Activated CD4-positive, alpha-beta T cell treated with anti-CD3 and anti-CD28 coated beads for 36 hours (primary cell): ENCODE measurements around the gene RPL41. TPM values are rescaled to one million over a fixed set of nuclear protein-coding genes. Genes with fewer than 3 reads are reported as not detected.
"Not testable (repeated sequence)": the region's sequence is repeated elsewhere in the genome, so short reads cannot be mapped to it uniquely, and the experiment has no call there.

Source experiments
- ATAC-seq: fragments of 200-7000 bp; cut with Tn5 transposase; one replicate; pipeline ENCODE4 v1.10.0; 2021; ENCODE audit warnings: mild to moderate bottlenecking, moderate library complexity
- CTCF ChIA-PET: fragments of 350-600 bp; sonication (Branson Sonifier 250); formaldehyde crosslinking; loops from one replicate; lab custom pipeline; 2021; ENCODE audit warnings: antibody characterized with exemption; lab: Charles Lee
- POLR2A ChIA-PET: fragments of 350-600 bp; sonication (Branson Sonifier 250); formaldehyde crosslinking; loops from one replicate; lab custom pipeline; 2021; ENCODE audit warnings: antibody characterized with exemption, inconsistent platforms; lab: Charles Lee
- DNase-seq: peaks from one replicate; pipeline ENCODE4 v3.0.0-alpha.2; 2020
- H3K27ac Mint-ChIP-seq: one replicate; pipeline ENCODE4 v1.8.0; 2021; ENCODE audit warnings: mixed read lengths
- H3K27me3 Mint-ChIP-seq: one replicate; pipeline ENCODE4 v1.8.0; 2021; ENCODE audit warnings: mixed read lengths
- H3K36me3 Mint-ChIP-seq: one replicate; pipeline ENCODE4 v1.8.0; 2021; ENCODE audit warnings: low read depth, mixed read lengths
- H3K4me1 Mint-ChIP-seq: one replicate; pipeline ENCODE4 v1.8.0; 2021; ENCODE audit warnings: mixed read lengths
- H3K4me3 Mint-ChIP-seq: one replicate; pipeline ENCODE4 v1.8.0; 2021; ENCODE audit warnings: mild to moderate bottlenecking, moderate library complexity, mixed read lengths
- H3K9me3 Mint-ChIP-seq: one replicate; pipeline ENCODE4 v1.8.0; 2021; ENCODE audit warnings: low read depth, mixed read lengths
- intact Hi-C, 2 experiments: fragments of 100-400 bp; cut with DNase I in 1 of 2; cut with micrococcal nuclease in 1 of 2; formaldehyde crosslinking; loops; one replicate each; pipeline versions ENCODE4 v1.14.2 to v1.15.1; 2022 to 2024; cut with DNase I, micrococcal nuclease
- total RNA-seq, 2 experiments: library from RNA; stranded (reverse); gene quantifications; one replicate each; pipeline ENCODE4 v1.2.3, GENCODE V29; 2021

The RPL41 gene
- total RNA-seq, 2 experiments from 2014 or later = 5,101 to 9,949 TPM

- DNase-seq = no peak
- no peak for ATAC-seq
- no peaks in the 10 kb centered on the region for H3K27me3 Mint-ChIP-seq
- H3K4me1 Mint-ChIP-seq = peaks cover 29% of the 10 kb centered on the region
- CTCF ChIA-PET = interaction anchor here (0.6 to 2.0 kb wide), 2 partner anchors 34 to 45 kb away, joined by 3 to 8 read pairs; no protein-coding TSS in a partner anchor
- no peaks in the 10 kb centered on the region for H3K9me3 Mint-ChIP-seq
- intact Hi-C loops = loop anchor here (2.0 to 10.0 kb wide), 4 partner anchors 34 to 931 kb away; partner anchors contain the start of genes NAB2 (in 1 of the 2), PYM1 (in 1 of the 2), SMARCC2 (in 1 of the 2) and STAT2 (in 1 of the 2)
- peaks cover 18% of the 10 kb centered on the region for H3K36me3 Mint-ChIP-seq
- H3K4me3 Mint-ChIP-seq = peak overlapping the region; percentile 88
- peak overlapping the region; percentile 99 for H3K27ac Mint-ChIP-seq
- POLR2A ChIA-PET = no interaction called here
Observed at GRCh38 chr12:56153678-56154065, 37.2 kb downstream of the RPL41 start.

GRCh38 chr12:56154246-56154771 lies 37.9 kb downstream of the RPL41 start:
- no peak overlapping the region for H3K4me3 Mint-ChIP-seq
- no peak overlapping the region for H3K27ac Mint-ChIP-seq
- intact Hi-C loops = loop anchor here (5.0 to 10.0 kb wide), 2 partner anchors 33 to 930 kb away; partner anchors contain the start of genes NAB2 (in 1 of the 2) and SMARCC2 (in 1 of the 2)

GRCh38 chr12:56154818-56155217 lies 38.4 kb downstream of the RPL41 start:
- CTCF ChIA-PET = interaction anchor here (0.5 to 2.0 kb wide), 4 partner anchors 22 to 35 kb away, joined by 3 to 8 read pairs (median 5); partner anchors contain the start of gene ESYT1
- H3K27me3 Mint-ChIP-seq = no peaks in the 10 kb centered on the region
- no peak overlapping the region for H3K27ac Mint-ChIP-seq
- no peak overlapping the region for H3K4me3 Mint-ChIP-seq
- no peaks in the 10 kb centered on the region for H3K9me3 Mint-ChIP-seq
- DNase-seq (no peak), ATAC-seq (no peak)
- intact Hi-C loops = loop anchor here (5.0 to 10.0 kb wide), 2 partner anchors 32 to 930 kb away; partner anchors contain the start of genes NAB2 (in 1 of the 2) and SMARCC2 (in 1 of the 2)
- H3K36me3 Mint-ChIP-seq = peaks cover 30% of the 10 kb centered on the region
- peaks cover 30% of the 10 kb centered on the region for H3K4me1 Mint-ChIP-seq
- POLR2A ChIA-PET = interaction anchor here (0.8 to 1.2 kb wide), 2 partner anchors 27 to 37 kb away, joined by 3 to 4 read pairs; partner anchors contain the start of genes ESYT1 and ZC3H10

More at GRCh38 chr12:56154246-56154771, 37.9 kb downstream of the RPL41 start:
- POLR2A ChIA-PET = interaction anchor here (0.8 kb wide), 1 partner anchor 36 kb away, joined by 3 read pairs; the partner anchor contains the start of gene ZC3H10
- no peaks in the 10 kb centered on the region for H3K9me3 Mint-ChIP-seq
- H3K4me1 Mint-ChIP-seq = peaks cover 29% of the 10 kb centered on the region
- ATAC-seq (no peak), DNase-seq (no peak)
- no peaks in the 10 kb centered on the region for H3K27me3 Mint-ChIP-seq
- CTCF ChIA-PET = interaction anchor here (0.5 to 2.0 kb wide), 5 partner anchors 22 to 45 kb away, joined by 3 to 8 read pairs (median 3); partner anchors contain the start of gene ESYT1
- H3K36me3 Mint-ChIP-seq = peaks cover 24% of the 10 kb centered on the region

DNA sequence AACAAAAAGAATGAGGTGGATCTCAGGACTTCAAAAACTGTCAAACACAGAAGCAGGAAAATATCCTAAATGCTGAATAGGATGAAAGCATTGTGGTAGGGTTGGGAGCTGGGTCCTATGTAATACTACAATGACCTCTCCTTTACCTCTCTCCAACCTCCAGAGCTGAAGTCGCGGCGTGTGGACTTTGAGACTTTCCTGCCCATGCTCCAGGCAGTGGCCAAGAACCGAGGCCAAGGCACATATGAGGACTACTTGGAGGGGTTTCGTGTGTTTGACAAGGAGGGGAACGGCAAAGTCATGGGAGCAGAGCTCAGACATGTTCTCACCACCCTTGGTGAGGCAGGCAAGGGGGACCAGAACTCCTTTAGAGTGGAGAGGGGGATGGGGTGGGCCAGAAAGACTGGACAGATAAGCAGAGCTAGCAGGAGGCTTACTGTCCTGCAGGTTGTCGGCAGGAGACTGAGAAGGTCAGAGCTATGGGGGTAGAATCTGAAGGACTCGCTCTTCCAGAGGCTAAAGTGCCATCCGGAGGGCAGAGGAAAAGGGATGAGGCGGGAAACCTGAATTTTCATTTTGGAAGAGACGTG lies 38.9 kb downstream of the RPL41 start:
- DNase-seq = no peak
- no peak for ATAC-seq
- POLR2A ChIA-PET = interaction anchor here (1.2 kb wide), 1 partner anchor 28 kb away, joined by 4 read pairs; the partner anchor contains the start of gene ESYT1
- no peaks in the 10 kb centered on the region for H3K9me3 Mint-ChIP-seq
- H3K4me3 Mint-ChIP-seq = no peak overlapping the region
- H3K27ac Mint-ChIP-seq = no peak overlapping the region
- CTCF ChIA-PET = interaction anchor here (0.8 to 2.0 kb wide), 4 partner anchors 10 to 35 kb away, joined by 3 to 8 read pairs (median 6); partner anchors contain the start of gene ESYT1
- H3K27me3 Mint-ChIP-seq = no peaks in the 10 kb centered on the region
- intact Hi-C loops = loop anchor here in 1 of 2 experiments (10.0 kb wide), 1 partner anchor 929 kb away; the partner anchor contains the start of gene NAB2
- H3K36me3 Mint-ChIP-seq = peaks cover 35% of the 10 kb centered on the region
- H3K4me1 Mint-ChIP-seq = peaks cover 32% of the 10 kb centered on the region

DNA sequence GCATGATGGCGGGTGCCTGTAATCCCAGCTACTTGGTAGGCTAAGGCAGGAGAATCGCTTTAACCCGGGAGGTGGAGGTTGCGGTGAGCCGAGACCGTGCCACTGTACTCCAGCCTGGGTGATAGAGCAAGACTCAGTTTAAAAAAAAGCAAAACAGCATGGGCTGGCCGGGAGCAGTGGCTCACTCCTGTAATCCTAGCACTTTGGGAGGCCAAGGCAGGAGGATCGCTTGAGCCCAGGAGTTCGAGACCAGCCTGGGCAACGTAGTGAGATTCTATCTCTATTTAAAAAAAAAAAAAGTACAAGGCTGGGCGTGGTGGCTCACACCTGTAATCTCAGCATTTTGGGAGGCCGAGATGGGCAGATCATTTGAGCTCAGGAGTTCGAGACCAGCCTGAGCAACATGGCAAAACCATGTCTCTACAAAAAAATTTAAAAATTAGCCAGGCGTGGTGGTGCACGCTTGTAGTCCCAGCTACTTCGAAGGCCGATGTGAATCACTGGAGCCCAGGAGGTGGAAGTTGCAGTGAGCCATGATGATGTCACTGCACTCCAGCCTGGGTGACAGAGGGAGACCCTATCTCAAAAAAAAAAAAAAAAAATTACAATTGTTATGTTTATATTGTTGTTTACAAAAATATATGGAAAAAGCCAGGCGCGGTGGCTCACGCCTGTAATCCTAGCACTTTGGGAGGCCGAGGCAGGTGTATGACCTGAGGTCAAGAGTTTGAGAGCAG lies 40.2 kb downstream of the RPL41 start:
- DNase-seq, H3K9me3 Mint-ChIP-seq, H3K27me3 Mint-ChIP-seq, ATAC-seq: not testable (repeated sequence)
- peak overlapping the region; percentile 99 for H3K4me3 Mint-ChIP-seq
- H3K27ac Mint-ChIP-seq = peak overlapping the region; percentile 96
- ChIA-PET POLR2A (interaction anchor here (0.6 to 0.7 kb wide), 2 partner anchors 10 to 1691 kb away, joined by 3 to 8 read pairs; no protein-coding TSS in a partner anchor), CTCF (interaction anchor here (0.6 to 1.4 kb wide), 4 partner anchors 8 to 308 kb away, joined by 3 to 12 read pairs (median 4); partner anchors contain the start of genes ERBB3 and ZC3H10)
- H3K4me1 Mint-ChIP-seq = peaks cover 31% of the 10 kb centered on the region
- H3K36me3 Mint-ChIP-seq = peaks cover 46% of the 10 kb centered on the region
- intact Hi-C loops = loop anchor here in 1 of 2 experiments (10.0 kb wide), 1 partner anchor 928 kb away; the partner anchor contains the start of gene NAB2

DNA sequence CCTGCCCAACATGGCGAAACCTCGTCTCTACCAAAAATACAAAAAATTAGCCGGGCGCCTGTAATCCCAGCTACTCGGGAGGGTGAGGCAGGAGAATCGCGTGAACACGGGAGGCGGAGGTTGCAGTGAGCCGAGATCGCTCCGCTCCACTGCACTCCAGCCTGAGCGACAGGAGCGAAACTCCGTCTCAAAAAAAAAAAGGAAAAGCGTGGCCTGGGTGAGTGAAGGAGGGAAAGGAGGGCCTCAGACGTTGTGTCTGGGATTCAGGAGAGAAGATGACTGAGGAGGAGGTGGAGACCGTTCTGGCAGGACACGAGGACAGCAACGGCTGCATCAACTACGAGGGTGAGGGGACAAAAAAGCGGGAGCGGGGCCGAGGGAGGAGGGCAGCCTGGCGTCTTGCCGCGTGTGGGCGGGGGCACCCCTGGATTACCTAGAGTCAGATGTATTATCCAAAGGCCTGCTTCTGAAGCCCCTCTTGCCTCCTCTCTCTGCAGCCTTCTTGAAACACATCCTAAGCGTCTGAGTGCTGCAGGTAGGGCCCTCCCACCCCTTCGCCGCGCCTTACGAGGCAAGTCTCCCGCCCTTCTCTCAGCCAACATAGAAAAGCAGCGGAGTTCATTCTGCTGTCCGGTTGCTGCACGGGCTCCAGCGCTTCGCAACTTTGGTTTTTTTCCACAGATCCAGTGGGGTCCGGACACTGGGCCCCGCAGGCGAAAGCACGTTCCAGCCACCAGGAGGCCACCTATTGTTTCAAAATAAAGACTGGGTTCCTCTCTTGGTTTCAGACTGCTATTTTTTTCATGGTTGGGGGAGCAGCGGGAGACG lies 41.0 kb downstream of the RPL41 start:
- intact Hi-C loops = loop anchor here (1.0 to 10.0 kb wide), 9 partner anchors 29 to 927 kb away; partner anchors contain the start of genes ZC3H10 (in 2 of the 2), CS (in 1 of the 2), ESYT1 (in 1 of the 2) and NAB2 (in 1 of the 2)
- Mint-ChIP-seq H3K4me3 (peak overlapping the region; percentile 99), H3K9me3 (no peaks in the 10 kb centered on the region), H3K36me3 (peaks cover 50% of the 10 kb centered on the region), H3K27ac (peak overlapping the region; percentile 96), H3K27me3 (no peaks in the 10 kb centered on the region), H3K4me1 (peaks cover 32% of the 10 kb centered on the region)
- peak; percentile 43 for ATAC-seq
- DNase-seq = peak; percentile 76
- ChIA-PET POLR2A (interaction anchor here (4.4 kb wide), 1 partner anchor 29 kb away, joined by 19 read pairs; the partner anchor contains the start of gene ESYT1), CTCF (interaction anchor here (0.6 to 1.8 kb wide), 6 partner anchors 21 to 307 kb away, joined by 3 to 12 read pairs (median 4); partner anchors contain the start of genes ERBB3 and ZC3H10)

DNA sequence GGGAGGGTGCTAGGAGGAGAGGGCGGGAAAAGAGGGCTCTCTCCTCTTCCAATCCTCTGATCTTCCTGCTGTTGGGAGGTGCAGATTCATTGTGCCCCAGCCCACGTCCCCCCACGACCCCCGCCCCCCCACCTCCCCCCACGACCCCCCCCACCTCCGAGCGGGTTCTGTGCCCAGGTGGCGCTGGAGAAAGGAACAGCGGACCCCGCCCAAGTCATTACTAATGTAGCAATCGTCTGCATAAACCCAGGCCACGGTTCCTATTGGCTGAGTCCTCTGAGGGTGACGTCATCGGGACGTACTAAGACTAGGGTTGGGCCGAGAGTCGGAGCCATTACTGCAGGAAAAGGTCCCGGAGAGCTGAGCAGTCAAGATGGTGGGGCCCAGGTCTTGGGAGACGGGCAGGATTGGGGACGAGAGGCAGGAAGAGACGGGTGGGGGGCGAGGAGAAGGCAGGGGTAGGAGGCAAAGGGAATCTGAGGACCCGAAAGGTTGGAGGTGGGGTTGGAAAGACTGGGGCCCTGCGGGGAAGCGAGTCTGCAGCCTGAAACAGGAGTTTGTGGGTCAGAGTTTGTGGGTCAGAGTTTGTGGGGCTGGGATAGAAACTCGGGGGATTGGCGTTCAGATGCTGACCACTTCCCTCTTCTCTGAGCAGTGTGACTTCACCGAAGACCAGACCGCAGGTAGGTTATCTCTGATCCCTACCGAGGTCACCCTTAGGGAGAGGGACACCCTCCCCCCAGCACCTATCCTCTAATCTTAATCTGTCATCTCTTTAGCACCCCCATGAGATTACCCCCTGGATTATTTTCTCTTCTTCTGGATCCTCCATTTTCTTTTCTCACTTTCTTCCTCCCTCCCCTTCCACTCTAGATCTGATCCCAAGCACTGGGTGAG lies 41.8 kb downstream of the RPL41 start, which contains the start of gene MYL6:
TSS of gene MYL6 (plus strand) at position 331 of the 897 bp plus-strand sequence. CDS start at position 374, 43 bp downstream.
- POLR2A ChIA-PET = interaction anchor here (0.5 to 4.4 kb wide), 4 partner anchors 18 to 1100 kb away, joined by 3 to 19 read pairs (median 9); partner anchors contain the start of genes ESYT1 and ZC3H10
- H3K36me3 Mint-ChIP-seq = peaks cover 54% of the 10 kb centered on the region
- H3K4me1 Mint-ChIP-seq = peaks cover 30% of the 10 kb centered on the region
- peak; percentile 85 for ATAC-seq
- H3K9me3 Mint-ChIP-seq = no peaks in the 10 kb centered on the region
- no peaks in the 10 kb centered on the region for H3K27me3 Mint-ChIP-seq
- intact Hi-C loops = loop anchor here (1.0 to 10.0 kb wide), 9 partner anchors 30 to 927 kb away; partner anchors contain the start of genes ZC3H10 (in 2 of the 2), CS (in 1 of the 2), ESYT1 (in 1 of the 2) and NAB2 (in 1 of the 2)
- H3K27ac Mint-ChIP-seq = peak within 1 kb of the TSS; percentile 96
- H3K4me3 Mint-ChIP-seq = peak within 1 kb of the TSS; percentile 99
- peak; percentile 96 for DNase-seq
- CTCF ChIA-PET = interaction anchor here (0.5 to 1.8 kb wide), 10 partner anchors 9 to 223 kb away, joined by 3 to 10 read pairs (median 4); partner anchors contain the start of genes ESYT1 and SMARCC2

DNA sequence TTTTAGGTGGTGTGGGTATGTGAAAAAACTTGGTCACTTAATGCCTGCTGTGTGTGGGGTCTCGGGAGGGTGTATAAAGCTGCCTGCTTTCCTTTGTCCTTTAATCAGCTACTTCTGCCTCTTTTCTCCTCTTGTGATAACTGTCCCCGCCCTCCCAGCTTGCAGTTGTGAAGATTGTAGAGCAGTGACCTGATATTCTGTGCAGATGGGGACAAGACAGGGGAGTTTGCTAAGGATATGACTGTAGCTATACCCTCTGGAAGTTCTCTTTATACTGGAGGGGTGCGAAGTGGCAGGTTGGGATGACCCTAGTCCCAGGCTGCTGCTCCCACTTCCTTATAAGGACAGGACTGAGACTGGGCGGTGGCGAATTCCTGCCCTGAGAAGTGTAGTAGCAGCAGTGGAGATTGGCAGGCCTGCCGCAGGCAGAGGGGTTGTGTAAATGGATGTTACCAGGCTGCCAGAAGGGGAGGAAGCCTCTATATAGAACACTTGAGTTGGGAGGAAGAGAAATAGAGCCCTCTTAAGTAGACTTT lies 42.6 kb downstream of the RPL41 start:
- Mint-ChIP-seq H3K4me1 (peaks cover 26% of the 10 kb centered on the region), H3K36me3 (peaks cover 60% of the 10 kb centered on the region), H3K27ac (peak overlapping the region; percentile 96), H3K4me3 (peak overlapping the region; percentile 99), H3K27me3 (no peaks in the 10 kb centered on the region), H3K9me3 (no peaks in the 10 kb centered on the region)
- POLR2A ChIA-PET = interaction anchor here (1.4 to 4.4 kb wide), 2 partner anchors 31 to 41 kb away, joined by 9 to 19 read pairs; partner anchors contain the start of genes ESYT1 and ZC3H10
- intact Hi-C loops = loop anchor here (1.0 to 10.0 kb wide), 9 partner anchors 30 to 926 kb away; partner anchors contain the start of genes ZC3H10 (in 2 of the 2), CS (in 1 of the 2), ESYT1 (in 1 of the 2) and NAB2 (in 1 of the 2)
- CTCF ChIA-PET = interaction anchor here (0.5 to 1.8 kb wide), 14 partner anchors 8 to 224 kb away, joined by 3 to 10 read pairs (median 4); partner anchors contain the start of genes ESYT1 and SMARCC2
- peak; percentile 45 for DNase-seq
- peak; percentile 1 for ATAC-seq
